ENCODE results near the gene PHLDA2.

Gene PHLDA2

GRCh38 chr11:2923446-2924375 lies 5.5 kb downstream of the PHLDA2 start:
- no peaks in the 10 kb centered on the region for H3K4me1 ChIP-seq (ENCODE audit: control insufficient read depth, insufficient read depth, low read length)
- WGBS (ENCODE audit: insufficient coverage, insufficient read length) = no CpG with 5 or more reads among the region's 22 CpGs
- DNase-seq (ENCODE audit: low read depth, low spot score) = no peak

GRCh38 chr11:2922655-2923054 lies 6.6 kb downstream of the PHLDA2 start:
- Histone ChIP-seq H3K27me3 (ENCODE audit: control insufficient read depth, insufficient read depth, low read length) (peaks cover 2% of the 10 kb centered on the region; the same call in 1 of the 2 replicates), H3K27ac (ENCODE audit: low read length) (no peak overlapping the region), H3K4me3 (ENCODE audit: low read length) (no peak overlapping the region), H3K36me3 (ENCODE audit: control insufficient read depth, insufficient read depth, low read length) (no peaks in the 10 kb centered on the region), H3K4me1 (ENCODE audit: control insufficient read depth, insufficient read depth, low read length) (no peaks in the 10 kb centered on the region), H3K9me3 (ENCODE audit: control insufficient read depth, insufficient read depth, low read length) (no peaks in the 10 kb centered on the region)
- WGBS (ENCODE audit: insufficient coverage, insufficient read length) = no CpG with 5 or more reads among the region's 3 CpGs
- DNase-seq (ENCODE audit: low read depth, low spot score) = no peak

More at GRCh38 chr11:2923446-2924375, 5.5 kb downstream of the PHLDA2 start:
- H3K36me3 ChIP-seq (ENCODE audit: control insufficient read depth, insufficient read depth, low read length) = no peaks in the 10 kb centered on the region
- no peaks in the 10 kb centered on the region for H3K9me3 ChIP-seq (ENCODE audit: control insufficient read depth, insufficient read depth, low read length)
- no peak overlapping the region for H3K4me3 ChIP-seq (ENCODE audit: low read length)
- peaks cover 8% of the 10 kb centered on the region for H3K27me3 ChIP-seq (ENCODE audit: control insufficient read depth, insufficient read depth, low read length)
- no peak overlapping the region for H3K27ac ChIP-seq (ENCODE audit: low read length)

GRCh38 chr11:2921742-2922493 lies 7.3 kb downstream of the PHLDA2 start:
- no peaks in the 10 kb centered on the region for H3K27me3 ChIP-seq (ENCODE audit: control insufficient read depth, insufficient read depth, low read length)
- no peaks in the 10 kb centered on the region for H3K4me1 ChIP-seq (ENCODE audit: control insufficient read depth, insufficient read depth, low read length)
- H3K27ac ChIP-seq (ENCODE audit: low read length) = no peak overlapping the region
- H3K4me3 ChIP-seq (ENCODE audit: low read length) = no peak overlapping the region
- WGBS (ENCODE audit: insufficient coverage, insufficient read length) = no CpG with 5 or more reads among the region's 29 CpGs
- H3K9me3 ChIP-seq (ENCODE audit: control insufficient read depth, insufficient read depth, low read length) = no peaks in the 10 kb centered on the region
- no peak for DNase-seq (ENCODE audit: low read depth, low spot score)
- no peaks in the 10 kb centered on the region for H3K36me3 ChIP-seq (ENCODE audit: control insufficient read depth, insufficient read depth, low read length)

- no CpG with 5 or more reads among the region's 16 CpGs for WGBS (ENCODE audit: insufficient coverage, insufficient read length)
- Histone ChIP-seq H3K4me3 (ENCODE audit: low read length) (no peak overlapping the region), H3K9me3 (ENCODE audit: control insufficient read depth, insufficient read depth, low read length) (no peaks in the 10 kb centered on the region), H3K4me1 (ENCODE audit: control insufficient read depth, insufficient read depth, low read length) (no peaks in the 10 kb centered on the region), H3K27me3 (ENCODE audit: control insufficient read depth, insufficient read depth, low read length) (no peaks in the 10 kb centered on the region), H3K27ac (ENCODE audit: low read length) (no peak overlapping the region), H3K36me3 (ENCODE audit: control insufficient read depth, insufficient read depth, low read length) (no peaks in the 10 kb centered on the region)
- no peak for DNase-seq (ENCODE audit: low read depth, low spot score)
Measured at GRCh38 chr11:2921261-2921660, 8.0 kb downstream of the PHLDA2 start.

DNA sequence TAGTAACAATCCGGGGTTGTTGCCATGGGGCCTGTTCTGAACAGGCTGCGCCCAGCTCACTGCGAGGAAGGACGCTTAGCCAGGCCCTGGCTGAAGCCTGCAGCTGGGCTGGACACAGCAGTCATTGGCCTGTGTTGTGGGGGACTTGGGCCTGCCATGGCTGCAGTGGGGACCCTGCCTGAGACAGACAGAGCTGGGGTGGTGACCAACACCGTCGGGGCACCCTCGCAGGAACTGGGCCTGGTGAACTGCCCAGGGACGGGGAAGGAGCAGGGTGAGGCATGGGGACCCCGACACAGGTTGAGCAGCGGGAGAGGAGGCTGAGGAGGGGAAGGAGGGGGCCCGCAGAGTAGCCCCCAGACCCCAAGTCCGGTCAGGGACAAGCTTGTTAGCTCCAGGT lies 8.9 kb downstream of the PHLDA2 start:
- DNase-seq (ENCODE audit: low read depth, low spot score) = no peak
- no peaks in the 10 kb centered on the region for H3K4me1 ChIP-seq (ENCODE audit: control insufficient read depth, insufficient read depth, low read length)
- H3K27ac ChIP-seq (ENCODE audit: low read length) = no peak overlapping the region
- no peaks in the 10 kb centered on the region for H3K27me3 ChIP-seq (ENCODE audit: control insufficient read depth, insufficient read depth, low read length)
- no peak overlapping the region for H3K4me3 ChIP-seq (ENCODE audit: low read length)
- H3K36me3 ChIP-seq (ENCODE audit: control insufficient read depth, insufficient read depth, low read length) = no peaks in the 10 kb centered on the region
- H3K9me3 ChIP-seq (ENCODE audit: control insufficient read depth, insufficient read depth, low read length) = no peaks in the 10 kb centered on the region
- no CpG with 5 or more reads among the region's 12 CpGs for WGBS (ENCODE audit: insufficient coverage, insufficient read length)

DNA sequence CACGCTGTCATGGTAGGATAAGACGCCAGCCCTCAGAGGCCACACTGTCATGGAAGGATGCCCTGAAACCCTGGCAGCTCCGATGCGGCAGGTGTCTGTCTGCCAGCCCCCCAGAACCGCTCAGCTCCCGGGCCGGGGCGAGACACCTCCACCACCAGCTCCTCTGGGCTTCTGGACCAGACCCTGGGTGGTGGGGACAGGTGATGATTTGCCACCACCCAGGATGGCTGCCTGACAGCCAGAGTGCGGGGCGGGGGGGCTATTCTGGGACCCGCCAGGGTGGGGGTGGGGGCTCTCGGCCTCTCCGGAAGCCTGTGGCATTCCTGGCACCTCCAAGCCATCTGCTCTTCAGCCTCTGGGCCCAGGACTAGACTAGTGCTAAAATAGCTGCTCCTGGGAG lies 9.4 kb downstream of the PHLDA2 start:
- no CpG with 5 or more reads among the region's 13 CpGs for WGBS (ENCODE audit: insufficient coverage, insufficient read length)
- Histone ChIP-seq H3K4me1 (ENCODE audit: control insufficient read depth, insufficient read depth, low read length) (no peaks in the 10 kb centered on the region), H3K36me3 (ENCODE audit: control insufficient read depth, insufficient read depth, low read length) (no peaks in the 10 kb centered on the region), H3K4me3 (ENCODE audit: low read length) (no peak overlapping the region), H3K27ac (ENCODE audit: low read length) (no peak overlapping the region), H3K27me3 (ENCODE audit: control insufficient read depth, insufficient read depth, low read length) (no peaks in the 10 kb centered on the region), H3K9me3 (ENCODE audit: control insufficient read depth, insufficient read depth, low read length) (no peaks in the 10 kb centered on the region)
- no peak for DNase-seq (ENCODE audit: low read depth, low spot score)

GRCh38 chr11:2919188-2919587 lies 10.0 kb downstream of the PHLDA2 start:
- H3K4me3 ChIP-seq (ENCODE audit: low read length) = no peak overlapping the region
- H3K36me3 ChIP-seq (ENCODE audit: control insufficient read depth, insufficient read depth, low read length) = no peaks in the 10 kb centered on the region
- no peaks in the 10 kb centered on the region for H3K27me3 ChIP-seq (ENCODE audit: control insufficient read depth, insufficient read depth, low read length)
- WGBS (ENCODE audit: insufficient coverage, insufficient read length) = no CpG with 5 or more reads among the region's 9 CpGs
- no peak overlapping the region for H3K27ac ChIP-seq (ENCODE audit: low read length)
- H3K4me1 ChIP-seq (ENCODE audit: control insufficient read depth, insufficient read depth, low read length) = no peaks in the 10 kb centered on the region
- no peak for DNase-seq (ENCODE audit: low read depth, low spot score)
- H3K9me3 ChIP-seq (ENCODE audit: control insufficient read depth, insufficient read depth, low read length) = no peaks in the 10 kb centered on the region

DNA sequence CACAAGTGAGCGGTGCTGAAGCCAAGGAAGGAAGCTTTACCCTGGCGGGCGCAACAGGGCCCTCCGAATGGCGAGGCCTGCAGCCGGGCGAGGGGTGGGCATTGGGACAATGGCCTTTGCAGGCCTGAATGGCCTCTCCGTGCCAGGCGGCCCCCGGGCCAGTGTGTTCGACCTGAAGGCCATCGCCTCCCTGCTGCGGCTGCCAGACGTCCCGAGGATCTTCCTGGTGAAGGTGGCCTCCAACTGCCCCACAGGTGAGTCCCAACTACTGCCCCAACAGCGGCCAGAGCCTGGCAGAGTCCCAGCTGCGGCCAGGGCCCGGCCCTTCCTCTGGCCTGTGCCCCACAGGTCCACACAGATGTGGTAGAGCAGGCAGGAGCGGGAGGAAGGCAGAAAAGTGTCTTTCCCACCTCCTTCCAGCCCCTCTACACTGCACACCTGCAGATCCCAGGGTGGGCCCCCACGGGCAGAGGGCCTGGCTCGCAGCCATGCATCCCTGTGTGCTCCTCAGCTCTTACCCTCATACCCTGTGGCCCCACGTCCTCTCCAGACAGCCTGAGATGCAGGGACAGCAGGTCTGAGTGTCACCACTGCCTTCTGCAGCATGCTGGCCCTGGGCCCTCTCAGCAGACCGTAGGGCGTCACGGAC lies 11.3 kb downstream of the PHLDA2 start:
- no peak overlapping the region for H3K27ac ChIP-seq (ENCODE audit: low read length)

DNA sequence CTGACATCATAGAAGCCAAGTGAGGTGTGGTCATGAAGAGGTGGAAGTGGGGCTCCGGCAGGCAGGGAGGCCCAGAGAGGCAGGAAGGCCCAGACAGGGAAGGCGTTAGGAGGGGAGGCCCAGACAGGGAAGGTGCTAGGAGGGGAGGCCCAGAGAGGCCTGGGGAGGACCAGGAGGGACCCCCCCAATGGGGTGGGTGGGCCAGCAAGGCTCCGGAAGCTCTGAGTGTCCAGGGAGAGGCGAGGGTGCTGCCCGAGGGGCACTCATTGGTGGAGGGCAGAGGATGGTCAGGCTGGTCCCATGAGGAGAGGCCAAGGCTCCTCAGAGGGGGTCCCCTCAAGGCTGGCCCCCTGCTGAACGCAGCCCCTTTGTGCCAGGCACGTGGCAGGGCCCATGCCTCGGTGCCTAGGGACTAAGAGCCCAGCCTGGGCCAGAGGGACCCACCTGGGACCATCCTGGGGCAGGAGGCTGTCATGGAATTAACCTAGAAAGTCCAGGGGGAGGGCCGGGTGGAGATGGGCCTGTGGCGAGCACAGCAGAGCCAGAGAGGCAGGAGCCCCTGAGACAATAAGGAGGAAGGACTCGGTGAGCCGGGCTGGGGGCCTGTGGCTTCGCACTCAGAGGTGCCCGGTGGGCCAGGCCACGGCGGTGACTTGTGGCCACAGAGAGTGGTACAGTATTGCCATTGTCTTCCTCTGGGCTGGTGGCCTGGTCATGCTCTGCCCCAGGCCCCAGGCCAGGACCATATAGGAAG lies 12.2 kb downstream of the PHLDA2 start:
- H3K4me1 ChIP-seq (ENCODE audit: control insufficient read depth, insufficient read depth, low read length) = peaks cover 2% of the 10 kb centered on the region; the same call in 1 of the 2 replicates
- no peaks in the 10 kb centered on the region for H3K36me3 ChIP-seq (ENCODE audit: control insufficient read depth, insufficient read depth, low read length)
- H3K4me3 ChIP-seq (ENCODE audit: low read length) = no peak overlapping the region
- no peak for DNase-seq (ENCODE audit: low read depth, low spot score)
- no peaks in the 10 kb centered on the region for H3K27me3 ChIP-seq (ENCODE audit: control insufficient read depth, insufficient read depth, low read length)
- no CpG with 5 or more reads among the region's 16 CpGs for WGBS (ENCODE audit: insufficient coverage, insufficient read length)
- no peak overlapping the region for H3K27ac ChIP-seq (ENCODE audit: low read length)
- no peaks in the 10 kb centered on the region for H3K9me3 ChIP-seq (ENCODE audit: control insufficient read depth, insufficient read depth, low read length)

More for the DNA sequence above, 11.3 kb downstream of the PHLDA2 start:
- Histone ChIP-seq H3K4me1 (ENCODE audit: control insufficient read depth, insufficient read depth, low read length) (no peaks in the 10 kb centered on the region), H3K9me3 (ENCODE audit: control insufficient read depth, insufficient read depth, low read length) (no peaks in the 10 kb centered on the region), H3K4me3 (ENCODE audit: low read length) (no peak overlapping the region), H3K27me3 (ENCODE audit: control insufficient read depth, insufficient read depth, low read length) (no peaks in the 10 kb centered on the region), H3K36me3 (ENCODE audit: control insufficient read depth, insufficient read depth, low read length) (no peaks in the 10 kb centered on the region)
- no CpG with 5 or more reads among the region's 25 CpGs for WGBS (ENCODE audit: insufficient coverage, insufficient read length)
- no peak for DNase-seq (ENCODE audit: low read depth, low spot score)

Measured in iPS DF 6.9 (cell line).